H9 (cell line): ENCODE data around the gene ANKRD27. TPM values are rescaled to one million over a fixed set of nuclear protein-coding genes. Genes with fewer than 3 reads are reported as not detected.

Experiments used
- DNase-seq: peaks from one replicate; pipeline ENCODE4 v3.0.0-alpha.2; 2017
- H2AFZ ChIP-seq: one replicate; pipeline ENCODE4 v1.6.1; 2013; ENCODE audit warnings: mild to moderate bottlenecking, low read length, control low read depth, moderate library complexity
- H2AK5ac ChIP-seq: 2 replicates; pipeline ENCODE4 v1.6.1; 2013; ENCODE audit warnings: low read length, control low read depth, mixed read lengths; ENCODE audit not compliant: insufficient read length
- H2BK120ac ChIP-seq: one replicate; pipeline ENCODE4 v1.6.1; 2013; ENCODE audit warnings: low read depth, mild to moderate bottlenecking, low read length, control low read depth, inconsistent platforms; ENCODE audit not compliant: poor library complexity, severe bottlenecking
- H2BK12ac ChIP-seq: 2 replicates; pipeline ENCODE4 v1.6.1; 2013; ENCODE audit warnings: low read length, control low read depth, mixed read lengths, low read depth; ENCODE audit not compliant: insufficient read length
- H2BK15ac ChIP-seq: 2 replicates; pipeline ENCODE4 v1.6.1; 2013; ENCODE audit warnings: low read depth, low read length, control low read depth
- H2BK20ac ChIP-seq: one replicate; pipeline ENCODE4 v1.6.1; 2013; ENCODE audit warnings: low read depth, mild to moderate bottlenecking, low read length, control low read depth, inconsistent platforms; ENCODE audit not compliant: poor library complexity, severe bottlenecking
- H2BK5ac ChIP-seq: 2 replicates; pipeline ENCODE4 v1.6.1; 2013; ENCODE audit warnings: low read length, control low read depth, mixed read lengths; ENCODE audit not compliant: insufficient read length
- H3K14ac ChIP-seq: 2 replicates; pipeline ENCODE4 v1.6.1; 2013; ENCODE audit warnings: low read length, control low read depth; ENCODE audit not compliant: insufficient read depth
- H3K18ac ChIP-seq: 2 replicates; pipeline ENCODE4 v1.6.1; 2013; ENCODE audit warnings: low read depth, mild to moderate bottlenecking, mixed read lengths, low read length, control low read depth; ENCODE audit not compliant: insufficient read length
- H3K23ac ChIP-seq: 2 replicates; pipeline ENCODE4 v1.6.1; 2013; ENCODE audit warnings: low read length, control low read depth, mixed read lengths, low read depth; ENCODE audit not compliant: insufficient read length
- H3K23me2 ChIP-seq: 2 replicates; pipeline ENCODE4 v1.6.1; 2013; ENCODE audit warnings: low read depth, mild to moderate bottlenecking, mixed read lengths, low read length, control low read depth; ENCODE audit not compliant: insufficient read length, poor library complexity, severe bottlenecking
- H3K27ac ChIP-seq: 2 replicates; pipeline ENCODE4 v1.5.1; 2013; ENCODE audit warnings: low read length, control low read depth, mixed read lengths, low read depth; ENCODE audit not compliant: insufficient read length
- H3K27me3 ChIP-seq: 2 replicates; pipeline ENCODE4 v1.6.1; 2013; ENCODE audit warnings: low read length, control low read depth, inconsistent platforms; ENCODE audit not compliant: insufficient read depth
- H3K4ac ChIP-seq: 2 replicates; pipeline ENCODE4 v1.6.1; 2013; ENCODE audit warnings: low read depth, mild to moderate bottlenecking, control low read depth, inconsistent platforms, low read length, moderate library complexity
- H3K4me1 ChIP-seq: 2 replicates; pipeline ENCODE4 v1.6.1; 2013; ENCODE audit warnings: low read length, control low read depth, inconsistent platforms; ENCODE audit not compliant: insufficient read depth
- H3K4me2 ChIP-seq: 2 replicates; pipeline ENCODE4 v1.6.1; 2013; ENCODE audit warnings: low read length, control low read depth, mixed read lengths; ENCODE audit not compliant: insufficient read length, insufficient read depth
- H3K56ac ChIP-seq: 2 replicates; pipeline ENCODE4 v1.6.1; 2013; ENCODE audit warnings: low read depth, mild to moderate bottlenecking, mixed read lengths, low read length, control low read depth; ENCODE audit not compliant: insufficient read length
- H3K79me1 ChIP-seq: 2 replicates; pipeline ENCODE4 v1.6.1; 2013; ENCODE audit warnings: low read depth, mild to moderate bottlenecking, moderate library complexity, low read length, control low read depth, inconsistent platforms; ENCODE audit not compliant: insufficient read depth, poor library complexity, severe bottlenecking
- H3K79me2 ChIP-seq: 2 replicates; pipeline ENCODE4 v1.6.1; 2013; ENCODE audit warnings: low read length, control low read depth, inconsistent platforms; ENCODE audit not compliant: insufficient read depth
- H3K9ac ChIP-seq: 2 replicates; pipeline ENCODE4 v1.6.1; 2013; ENCODE audit warnings: low read length, control low read depth, mixed read lengths; ENCODE audit not compliant: insufficient read length; ENCODE audit errors: extremely low read depth
- H3K9me3 ChIP-seq: one replicate; pipeline ENCODE4 v1.6.1; 2013; ENCODE audit warnings: low read depth, low read length, inconsistent platforms; ENCODE audit not compliant: control insufficient read depth
- H3T11ph ChIP-seq: one replicate; pipeline ENCODE4 v1.6.1; 2013; ENCODE audit warnings: mild to moderate bottlenecking, low read length, control low read depth, inconsistent platforms
- H4K20me1 ChIP-seq: one replicate; pipeline ENCODE4 v1.6.1; 2013; ENCODE audit not compliant: control insufficient read depth, insufficient read length, insufficient read depth
- H4K5ac ChIP-seq: 2 replicates; pipeline ENCODE4 v1.6.1; 2013; ENCODE audit warnings: low read depth, mild to moderate bottlenecking, mixed read lengths, low read length, control low read depth; ENCODE audit not compliant: insufficient read length
- H4K8ac ChIP-seq: replicated peaks from 2 replicates; pipeline ENCODE4 v1.6.1; 2013; ENCODE audit warnings: low read length, control low read depth, mixed read lengths, low read depth; ENCODE audit not compliant: insufficient read length
- H4K91ac ChIP-seq: 2 replicates; pipeline ENCODE4 v1.6.1; 2013; ENCODE audit warnings: low read depth, mild to moderate bottlenecking, moderate library complexity, mixed read lengths, low read length, control low read depth; ENCODE audit not compliant: insufficient read length
- H3K27ac Mint-ChIP-seq, 3 experiments: 2 replicates in 2 of 3; 3 replicates in 1 of 3; pipeline ENCODE4 v1.8.0; 2020 to 2021; ENCODE audit warnings: mixed read lengths in 3 of 3, mild to moderate bottlenecking in 1 of 3, moderate library complexity in 1 of 3
- H3K27me3 Mint-ChIP-seq: 2 replicates; pipeline ENCODE4 v1.8.0; 2021; ENCODE audit warnings: low read depth, mild to moderate bottlenecking, moderate library complexity, mixed read lengths
- H3K36me3 Mint-ChIP-seq, 3 experiments: 2 replicates in 2 of 3; 3 replicates in 1 of 3; pipeline ENCODE4 v1.8.0; 2020 to 2021; ENCODE audit warnings: low read depth in 3 of 3, mixed read lengths in 3 of 3; ENCODE audit not compliant: insufficient read depth in 1 of 3
- H3K4me1 Mint-ChIP-seq, 2 experiments: 2 replicates each; pipeline ENCODE4 v1.8.0; 2020; ENCODE audit warnings: mixed read lengths in 2 of 2
- H3K4me3 Mint-ChIP-seq, 2 experiments: 2 replicates in 1 of 2; 3 replicates in 1 of 2; pipeline ENCODE4 v1.8.0; 2020 to 2021; ENCODE audit warnings: mild to moderate bottlenecking in 2 of 2, mixed read lengths in 2 of 2, moderate library complexity in 1 of 2
- H3K9me3 Mint-ChIP-seq, 2 experiments: 2 replicates in 1 of 2; 3 replicates in 1 of 2; pipeline ENCODE4 v1.8.0; 2020; ENCODE audit warnings: mild to moderate bottlenecking in 2 of 2, mixed read lengths in 2 of 2, moderate library complexity in 1 of 2
- WGBS: extraction: QIAGEN DNeasy Blood & Tissue Kit; methylation state at CpG from one replicate; pipeline ENCODE4 v1.1.7; 2013; ENCODE audit warnings: missing lambda C conversion rate, low lambda C conversion rate, mixed read lengths; ENCODE audit not compliant: insufficient read length; ENCODE audit errors: extremely low coverage; 5-methylcytosine and 5-hydroxymethylcytosine counted together
- total RNA-seq: library from RNA; stranded (reverse); gene quantifications from 2 replicates; pipeline ENCODE4 v1.2.1, GENCODE V29; 2021
- TF ChIP-seq, protein P1 (sequence below): fragments of 200-600 bp; sonication (generic); conservative IDR thresholded peaks from 3 replicates; pipeline ENCODE4 v1.8.0; 2021; ENCODE audit warnings: antibody characterized with exemption, mild to moderate bottlenecking

Gene ANKRD27
- total RNA-seq, 1 experiment from 2014 or later: 40.7 TPM

DNA sequence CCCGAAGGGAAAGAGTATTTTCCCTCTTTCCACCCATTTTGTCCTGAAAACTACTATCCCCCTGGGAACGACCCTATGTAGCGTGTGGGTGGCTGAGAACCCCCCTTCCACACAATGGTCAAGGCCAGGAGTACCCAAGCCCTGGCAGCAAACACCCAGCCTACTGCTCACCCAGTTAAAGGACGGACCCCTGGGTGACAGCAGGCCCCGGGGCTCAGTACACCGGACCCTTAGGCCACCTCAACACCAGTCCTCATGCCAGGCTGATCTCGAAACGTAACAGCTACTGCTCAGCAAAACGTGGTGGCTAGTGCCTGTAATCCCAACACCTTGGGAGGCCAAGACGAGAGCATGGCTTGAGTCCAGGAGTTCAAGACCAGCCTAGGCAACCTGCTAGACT is 1.4 kb downstream of the ANKRD27 start:
- H3K27ac ChIP-seq: no peak overlapping the region
- H3K56ac ChIP-seq: no peak overlapping the region
- H3K23me2 ChIP-seq: peaks cover 9% of the 10 kb centered on the region
- H3K27me3 ChIP-seq: peaks cover 18% of the 10 kb centered on the region; the same call in 1 of the 2 replicates
- no peak overlapping the region for H2AK5ac ChIP-seq
- no CpG with 5 or more reads among the region's 10 CpGs for WGBS
- no peak overlapping the region for H4K8ac ChIP-seq
- peaks cover 0 to 1% of the 10 kb centered on the region in 2 experiments; a peak in 3 of 5 replicates for H3K9me3 Mint-ChIP-seq
- H4K5ac ChIP-seq: no peak overlapping the region
- H3K36me3 Mint-ChIP-seq: peaks cover 0 to 5% (median 5%) of the 10 kb centered on the region in 3 experiments; a peak in 2 of 7 replicates
- no peaks in the 10 kb centered on the region for H4K20me1 ChIP-seq
- H4K91ac ChIP-seq: no peak overlapping the region
- TF ChIP-seq, protein P1, sequence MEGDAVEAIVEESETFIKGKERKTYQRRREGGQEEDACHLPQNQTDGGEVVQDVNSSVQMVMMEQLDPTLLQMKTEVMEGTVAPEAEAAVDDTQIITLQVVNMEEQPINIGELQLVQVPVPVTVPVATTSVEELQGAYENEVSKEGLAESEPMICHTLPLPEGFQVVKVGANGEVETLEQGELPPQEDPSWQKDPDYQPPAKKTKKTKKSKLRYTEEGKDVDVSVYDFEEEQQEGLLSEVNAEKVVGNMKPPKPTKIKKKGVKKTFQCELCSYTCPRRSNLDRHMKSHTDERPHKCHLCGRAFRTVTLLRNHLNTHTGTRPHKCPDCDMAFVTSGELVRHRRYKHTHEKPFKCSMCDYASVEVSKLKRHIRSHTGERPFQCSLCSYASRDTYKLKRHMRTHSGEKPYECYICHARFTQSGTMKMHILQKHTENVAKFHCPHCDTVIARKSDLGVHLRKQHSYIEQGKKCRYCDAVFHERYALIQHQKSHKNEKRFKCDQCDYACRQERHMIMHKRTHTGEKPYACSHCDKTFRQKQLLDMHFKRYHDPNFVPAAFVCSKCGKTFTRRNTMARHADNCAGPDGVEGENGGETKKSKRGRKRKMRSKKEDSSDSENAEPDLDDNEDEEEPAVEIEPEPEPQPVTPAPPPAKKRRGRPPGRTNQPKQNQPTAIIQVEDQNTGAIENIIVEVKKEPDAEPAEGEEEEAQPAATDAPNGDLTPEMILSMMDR: no peak
- H3K79me1 ChIP-seq: peaks cover 10% of the 10 kb centered on the region
- peaks cover 33% of the 10 kb centered on the region for H3K27me3 Mint-ChIP-seq
- no peak overlapping the region for H3K23ac ChIP-seq
- no peak overlapping the region for H3T11ph ChIP-seq
- H2BK20ac ChIP-seq: no peak overlapping the region
- peaks cover 28 to 29% of the 10 kb centered on the region in 2 experiments for H3K4me1 Mint-ChIP-seq
- H2AFZ ChIP-seq: no peak overlapping the region
- H3K4me3 Mint-ChIP-seq: peak overlapping the region; percentile 89 to 97
- no peak overlapping the region for H3K9ac ChIP-seq
- no peak overlapping the region for H3K4ac ChIP-seq
- no peak overlapping the region for H3K27ac Mint-ChIP-seq
- no peak overlapping the region for H2BK120ac ChIP-seq
- no peak overlapping the region for H2BK5ac ChIP-seq
- DNase-seq: no peak
- H3K9me3 ChIP-seq: no peaks in the 10 kb centered on the region
- H3K79me2 ChIP-seq: peaks cover 19% of the 10 kb centered on the region; the same call in 1 of the 2 replicates
- H3K18ac ChIP-seq: no peak overlapping the region
- H3K4me2 ChIP-seq: peak overlapping the region; percentile 92
- H2BK15ac ChIP-seq: no peak overlapping the region
- H3K14ac ChIP-seq: no peak overlapping the region
- no peaks in the 10 kb centered on the region for H3K4me1 ChIP-seq
- H2BK12ac ChIP-seq: no peak overlapping the region
